H1 (cell line): ENCODE results near the gene KIF26A. TPM values are rescaled to one million over a fixed set of nuclear protein-coding genes. Genes with fewer than 3 reads are reported as not detected.

Experiments
- CTCF ChIA-PET: fragments of 300-600 bp; sonication (Branson Sonifier 250); formaldehyde crosslinking; loops from one replicate; lab custom pipeline; 2021; ENCODE audit not compliant: partially characterized antibody; lab: Charles Lee
- POLR2A ChIA-PET: fragments of 300-600 bp; sonication (Branson Sonifier 250); formaldehyde crosslinking; loops from one replicate; lab custom pipeline; 2021; ENCODE audit warnings: inconsistent platforms; ENCODE audit not compliant: partially characterized antibody; lab: Charles Lee
- DNase-seq, 2 experiments: peaks; one replicate each; pipeline versions ENCODE4 v3.0.0 to v3.0.0-alpha.2; 2010 to 2022; ENCODE audit warnings: low spot score in 2 of 2, low read depth in 1 of 2, mixed read lengths in 1 of 2
- FAIRE-seq: peaks from 2 replicates; lab custom pipeline; 2011; peaks lifted over from hg19 to GRCh38; lab: Jason Lieb, UNC
- H2AFZ ChIP-seq: 2 replicates; pipeline ENCODE4 v1.8.1; 2012; ENCODE audit warnings: low read length, inconsistent platforms
- H2AK5ac ChIP-seq: 2 replicates; pipeline ENCODE4 v1.6.1; 2013; ENCODE audit warnings: low read depth, low read length
- H2BK120ac ChIP-seq: replicated peaks from 2 replicates; pipeline ENCODE3; 2013; ENCODE audit warnings: low read depth, low read length, inconsistent platforms
- H2BK12ac ChIP-seq: 2 replicates; pipeline ENCODE4 v1.6.1; 2013; ENCODE audit warnings: low read depth, low read length
- H2BK15ac ChIP-seq: 2 replicates; pipeline ENCODE4 v1.6.1; 2013; ENCODE audit warnings: low read length
- H2BK20ac ChIP-seq: 2 replicates; pipeline ENCODE4 v1.6.1; 2013; ENCODE audit warnings: low read length
- H2BK5ac ChIP-seq: 2 replicates; pipeline ENCODE4 v1.6.1; 2013; ENCODE audit warnings: low read depth, low read length
- H3K14ac ChIP-seq: 2 replicates; pipeline ENCODE4 v1.6.1; 2013; ENCODE audit warnings: inconsistent platforms; ENCODE audit not compliant: insufficient read length
- H3K18ac ChIP-seq: 2 replicates; pipeline ENCODE4 v1.6.1; 2013; ENCODE audit warnings: low read length; ENCODE audit errors: extremely low read depth
- H3K23ac ChIP-seq: 2 replicates; pipeline ENCODE4 v1.6.1; 2013; ENCODE audit warnings: inconsistent platforms; ENCODE audit not compliant: insufficient read length
- H3K23me2 ChIP-seq: 2 replicates; pipeline ENCODE4 v1.6.1; 2013; ENCODE audit warnings: low read depth, low read length
- H3K27ac ChIP-seq: 2 replicates; pipeline ENCODE4 v1.6.1; 2011; ENCODE audit warnings: low read depth, low read length, inconsistent platforms
- H3K27me3 ChIP-seq, 4 experiments: replicated peaks in 1 of 4; 1 replicate in 1 of 4; 2 replicates in 3 of 4; pipeline versions ENCODE4 v1.6.1 to v1.8.1; 2011 to 2013; ENCODE audit warnings: low read length in 3 of 4, mild to moderate bottlenecking in 3 of 4, inconsistent platforms in 2 of 4, mixed read lengths in 2 of 4, moderate library complexity in 1 of 4; ENCODE audit not compliant: control insufficient read depth in 3 of 4, insufficient read depth in 3 of 4; ENCODE audit errors: extremely low read depth in 1 of 4
- H3K36me3 ChIP-seq, 4 experiments: 2 replicates each; pipeline versions ENCODE4 v1.6.1 to v1.8.1; 2011 to 2013; ENCODE audit warnings: mild to moderate bottlenecking in 4 of 4, low read length in 3 of 4, moderate library complexity in 2 of 4, control low read depth in 1 of 4, inconsistent platforms in 1 of 4; ENCODE audit not compliant: insufficient read depth in 4 of 4, control insufficient read depth in 2 of 4
- H3K4ac ChIP-seq: replicated peaks from 2 replicates; pipeline ENCODE3; 2013; ENCODE audit warnings: low read length, low read depth, mixed read lengths, inconsistent platforms; ENCODE audit not compliant: insufficient read length
- H3K4me1 ChIP-seq, 4 experiments: replicated peaks in 1 of 4; 1 replicate in 1 of 4; 2 replicates in 3 of 4; pipeline versions ENCODE4 v1.6.1 to v1.8.1; 2011 to 2013; ENCODE audit warnings: low read length in 3 of 4, inconsistent platforms in 2 of 4, mixed read lengths in 1 of 4; ENCODE audit not compliant: insufficient read depth in 4 of 4, control insufficient read depth in 3 of 4
- H3K4me2 ChIP-seq, 2 experiments: 2 replicates each; pipeline versions ENCODE4 v1.6.1 to v1.8.1; 2011 to 2013; ENCODE audit warnings: low read depth in 2 of 2, low read length in 2 of 2, control low read depth in 1 of 2, inconsistent platforms in 1 of 2, mild to moderate bottlenecking in 1 of 2; ENCODE audit not compliant: insufficient read depth in 1 of 2
- H3K4me3 ChIP-seq, 4 experiments: fragments of 200-600, 300-600 bp in 1 of 4; sonication (generic), shearing (Covaris generic), sonication (Bioruptor Twin) in 1 of 4; 2 replicates each; pipeline versions ENCODE4 v1.5.1 to v1.8.1; 2011 to 2016; ENCODE audit warnings: low read length in 4 of 4, low read depth in 3 of 4, control low read depth in 2 of 4, inconsistent platforms in 2 of 4, mild to moderate bottlenecking in 2 of 4, mixed read lengths in 1 of 4, moderate library complexity in 1 of 4; ENCODE audit not compliant: insufficient read depth in 2 of 4; ENCODE audit errors: extremely low read depth in 1 of 4
- H3K56ac ChIP-seq: replicated peaks from 2 replicates; pipeline ENCODE3; 2013; ENCODE audit warnings: low read depth, mild to moderate bottlenecking, mixed read lengths, low read length, inconsistent platforms; ENCODE audit not compliant: insufficient read length
- H3K79me1 ChIP-seq: 2 replicates; pipeline ENCODE4 v1.6.1; 2013; ENCODE audit warnings: low read depth, low read length, control low read depth
- H3K79me2 ChIP-seq, 2 experiments: 2 replicates each; pipeline versions ENCODE4 v1.6.1 to v1.8.1; 2012 to 2013; ENCODE audit warnings: low read length in 2 of 2, mild to moderate bottlenecking in 2 of 2, inconsistent platforms in 1 of 2; ENCODE audit not compliant: insufficient read depth in 2 of 2, control insufficient read depth in 1 of 2
- H3K9ac ChIP-seq, 4 experiments: replicated peaks in 1 of 4; 1 replicate in 1 of 4; 2 replicates in 3 of 4; pipeline versions ENCODE4 v1.6.1 to v1.8.1; 2011 to 2013; ENCODE audit warnings: low read depth in 3 of 4, low read length in 3 of 4, control low read depth in 2 of 4, mild to moderate bottlenecking in 2 of 4, moderate library complexity in 2 of 4, inconsistent platforms in 1 of 4; ENCODE audit errors: extremely low read depth in 1 of 4
- H3K9me3 ChIP-seq, 2 experiments: 2 replicates each; pipeline versions ENCODE4 v1.6.1 to v1.8.1; 2012 to 2013; ENCODE audit warnings: mild to moderate bottlenecking in 2 of 2, moderate library complexity in 2 of 2, control low read depth in 1 of 2, inconsistent platforms in 1 of 2, low read depth in 1 of 2, low read length in 1 of 2, mixed read lengths in 1 of 2; ENCODE audit not compliant: insufficient read depth in 2 of 2
- H4K20me1 ChIP-seq, 2 experiments: replicated peaks in 1 of 2; 2 replicates each; pipeline versions ENCODE3 to v1.8.1; 2011 to 2013; ENCODE audit warnings: inconsistent platforms in 2 of 2, low read length in 2 of 2, mild to moderate bottlenecking in 1 of 2; ENCODE audit not compliant: insufficient read depth in 2 of 2, control insufficient read depth in 1 of 2
- H4K5ac ChIP-seq: 2 replicates; pipeline ENCODE4 v1.6.1; 2013; ENCODE audit warnings: low read length, low read depth, mixed read lengths, inconsistent platforms; ENCODE audit not compliant: insufficient read length
- H4K8ac ChIP-seq: 2 replicates; pipeline ENCODE4 v1.8.0; 2013; ENCODE audit warnings: mild to moderate bottlenecking, moderate library complexity, low read length, inconsistent platforms; ENCODE audit not compliant: insufficient read depth; ENCODE audit errors: extremely low read depth
- H4K91ac ChIP-seq: replicated peaks from 2 replicates; pipeline ENCODE3; 2013; ENCODE audit warnings: low read length, mixed read lengths, inconsistent platforms; ENCODE audit not compliant: insufficient read length
- ATF3 ChIP-seq: IDR thresholded peaks from 2 replicates; pipeline ENCODE4 v1.6.1; 2011; ENCODE audit warnings: low read depth, mild to moderate bottlenecking, low read length; ENCODE audit not compliant: insufficient read depth
- CBX5 ChIP-seq: fragments of 300-800, 300-1000 bp; sonication (generic); IDR thresholded peaks from 2 replicates; pipeline ENCODE4 v1.7.1; 2016; ENCODE audit warnings: antibody characterized with exemption, low read length, low read depth
- EZH2 ChIP-seq: fragments of 200-600 bp; sonication (generic); IDR thresholded peaks from 2 replicates; pipeline ENCODE4 v1.7.1; 2012; ENCODE audit warnings: low read depth, mild to moderate bottlenecking, moderate library complexity, low read length, inconsistent platforms; ENCODE audit not compliant: severe bottlenecking
- HDAC6 ChIP-seq: IDR thresholded peaks from one replicate; pipeline ENCODE4 v1.7.1; 2012; ENCODE audit warnings: low read depth, mild to moderate bottlenecking, inconsistent platforms, low read length, moderate library complexity
- KDM5A ChIP-seq: fragments of 200-600 bp; IDR thresholded peaks from 2 replicates; pipeline ENCODE4 v1.7.1; 2012; ENCODE audit warnings: mild to moderate bottlenecking, low read length, inconsistent platforms, mixed read lengths
- NRF1 ChIP-seq: IDR thresholded peaks from 2 replicates; pipeline ENCODE4 v1.6.1; 2011; ENCODE audit warnings: mild to moderate bottlenecking, low read depth, low read length, improper control_type of control experiment
- POU5F1 ChIP-seq: IDR thresholded peaks from 2 replicates; pipeline ENCODE4 v1.6.1; 2011; ENCODE audit warnings: low read depth, mild to moderate bottlenecking, low read length, moderate library complexity
- SP2 ChIP-seq: IDR thresholded peaks from 2 replicates; pipeline ENCODE4 v1.6.1; 2012; ENCODE audit warnings: mild to moderate bottlenecking, low read length, inconsistent platforms
- SP4 ChIP-seq: IDR thresholded peaks from 2 replicates; pipeline ENCODE4 v1.6.1; 2012; ENCODE audit warnings: low read length, inconsistent platforms
- WGBS, 2 experiments: shearing (Covaris generic) in 1 of 2; methylation state at CpG; one replicate each; pipeline versions ENCODE4 v1.1.6 to v1.1.7; 2013 to 2015; ENCODE audit warnings: low lambda C conversion rate in 2 of 2, mixed read lengths in 2 of 2, inconsistent platforms in 1 of 2, low coverage in 1 of 2, missing lambda C conversion rate in 1 of 2; ENCODE audit not compliant: insufficient replicate concordance in 2 of 2, insufficient coverage in 1 of 2, insufficient read length in 1 of 2; ENCODE audit errors: extremely low coverage in 1 of 2, missing lambda C conversion rate in 1 of 2; 5-methylcytosine and 5-hydroxymethylcytosine counted together
- polyA plus RNA-seq, 7 experiments: library from polyadenylated mRNA; depleted of rRNA in 3 of 7; stranded (reverse) in 5 of 7; unstranded in 2 of 7; fragments of >200 nt in 5 of 7; fragments of 200-250 nt in 2 of 7; gene quantifications; 1 replicate in 5 of 7; 2 replicates in 1 of 7; 4 replicates in 1 of 7; pipeline versions ENCODE4 v1.2.1 to v1.2.3, GENCODE V29; 2011 to 2013; ENCODE audit warnings: missing spikeins in 2 of 7, mixed read lengths in 2 of 7
- total RNA-seq: library from RNA; stranded (reverse); fragmentation: NEBNext Ultra II Directional; extraction: Animal tissue kit (Norgen Biotek cat#: 25700); gene quantifications from 2 replicates; pipeline ENCODE4 v1.2.1, GENCODE V29; 2021

Gene KIF26A
- total and polyA plus RNA-seq, 2 of the 8 experiments (the other 6 are each of a cell fraction or from before 2014, with no cell fraction given) = 11.5 to 41.6 TPM

- no peak for FAIRE-seq
- Histone ChIP-seq H3K4me2 (no peak overlapping the region), H3K56ac (no peak overlapping the region), H3K79me1 (no peaks in the 10 kb centered on the region), H3K14ac (no peak overlapping the region), H2AFZ (no peak overlapping the region), H3K36me3 (no peaks in the 10 kb centered on the region), H2BK120ac (no peak overlapping the region), H3K23ac (no peak overlapping the region), H3K18ac (no peak overlapping the region), H4K8ac (no peak overlapping the region), H3K79me2 (no peaks in the 10 kb centered on the region), H3K23me2 (no peaks in the 10 kb centered on the region), H4K5ac (no peak overlapping the region), H3K4me1 (no peaks in the 10 kb centered on the region; a peak in 1 of 7 replicates), H2AK5ac (no peak overlapping the region), H2BK20ac (no peak overlapping the region), H3K27ac (no peak overlapping the region), H4K20me1 (no peaks in the 10 kb centered on the region), H3K4ac (no peak overlapping the region), H2BK15ac (no peak overlapping the region), H3K27me3 (no peaks in the 10 kb centered on the region; a peak in 2 of 7 replicates), H2BK12ac (no peak overlapping the region), H3K4me3 (no peak overlapping the region), H2BK5ac (no peak overlapping the region), H4K91ac (no peak overlapping the region), H3K9me3 (peaks cover 7 to 10% of the 10 kb centered on the region in 2 experiments; a peak in 2 of 4 replicates), H3K9ac (no peak overlapping the region)
- 90% methylated on average over 4 of the region's 4 CpGs; no CpG with 5 or more reads in 1 of the 2 experiments for WGBS, 2 experiments
- TF ChIP-seq SP2 = no peak
- TF ChIP-seq POU5F1 = no peak
- no peak for TF ChIP-seq EZH2
- TF ChIP-seq ATF3 = no peak
- TF ChIP-seq NRF1 = no peak
- no peak for TF ChIP-seq SP4
- TF ChIP-seq CBX5 = no peak
- TF ChIP-seq KDM5A = no peak
- no peak for TF ChIP-seq HDAC6
- POLR2A ChIA-PET = no interaction called here
- no peak for DNase-seq
- CTCF ChIA-PET = interaction anchor here (1.0 kb wide), 1 partner anchor 48 kb away, joined by 5 read pairs; no protein-coding TSS in a partner anchor
Measured at GRCh38 chr14:104125011-104125410, 13.4 kb upstream of the KIF26A start.
